Neuronal stem cell (in vitro differentiated cells): ENCODE results near the gene FOXA3.

Experiments used
- DNase-seq: peaks from one replicate; pipeline ENCODE4 v3.0.0-alpha.2; 2013; ENCODE audit warnings: low spot score
- H2AFZ ChIP-seq: one replicate; pipeline ENCODE4 v1.6.1; 2013; ENCODE audit warnings: mild to moderate bottlenecking, low read length, inconsistent platforms
- H2AK5ac ChIP-seq: 2 replicates; pipeline ENCODE4 v1.6.1; 2013; ENCODE audit warnings: low read depth, mild to moderate bottlenecking, inconsistent platforms, low read length, moderate library complexity, mixed read lengths
- H2BK120ac ChIP-seq: 2 replicates; pipeline ENCODE4 v1.6.1; 2013; ENCODE audit warnings: low read depth, mild to moderate bottlenecking, inconsistent platforms, low read length, moderate library complexity, mixed read lengths
- H2BK12ac ChIP-seq: one replicate; pipeline ENCODE4 v1.6.1; 2013; ENCODE audit warnings: low read length, inconsistent platforms
- H2BK15ac ChIP-seq: 2 replicates; pipeline ENCODE4 v1.6.1; 2013; ENCODE audit warnings: mild to moderate bottlenecking, low read length, inconsistent platforms, mixed read lengths
- H2BK5ac ChIP-seq: one replicate; pipeline ENCODE4 v1.6.1; 2013; ENCODE audit warnings: inconsistent platforms, mild to moderate bottlenecking, low read length, moderate library complexity
- H3K14ac ChIP-seq: one replicate; pipeline ENCODE4 v1.6.1; 2013; ENCODE audit warnings: low read length, inconsistent platforms
- H3K18ac ChIP-seq: 2 replicates; pipeline ENCODE4 v1.6.1; 2013; ENCODE audit warnings: low read length, inconsistent platforms
- H3K23ac ChIP-seq: 2 replicates; pipeline ENCODE4 v1.6.1; 2013; ENCODE audit warnings: low read depth, mild to moderate bottlenecking, mixed read lengths, low read length, inconsistent platforms; ENCODE audit not compliant: poor library complexity
- H3K27ac ChIP-seq: replicated peaks from 3 replicates; pipeline ENCODE4 v1.5.1; 2013; ENCODE audit warnings: low read length, inconsistent platforms
- H3K27me3 ChIP-seq, 3 experiments: 2 replicates each; pipeline ENCODE4 v1.6.1; 2013; ENCODE audit warnings: low read length in 3 of 3, mild to moderate bottlenecking in 2 of 3, inconsistent platforms in 1 of 3, low read depth in 1 of 3, mixed read lengths in 1 of 3, moderate library complexity in 1 of 3; ENCODE audit not compliant: control insufficient read depth in 3 of 3, insufficient read depth in 3 of 3
- H3K36me3 ChIP-seq, 2 donors: replicated peaks in 1 of 2; 2 replicates each; pipeline ENCODE4 v1.6.1; 2013; ENCODE audit warnings: low read length in 2 of 2; ENCODE audit not compliant: control insufficient read depth in 2 of 2, insufficient read depth in 2 of 2
- H3K4ac ChIP-seq: 2 replicates; pipeline ENCODE4 v1.6.1; 2013; ENCODE audit warnings: inconsistent platforms, mild to moderate bottlenecking, low read length, moderate library complexity
- H3K4me1 ChIP-seq, 2 donors: 1 replicate in 1 of 2; 2 replicates in 1 of 2; pipeline ENCODE4 v1.6.1; 2013; ENCODE audit warnings: low read length in 2 of 2, low read depth in 1 of 2; ENCODE audit not compliant: control insufficient read depth in 2 of 2, insufficient read depth in 1 of 2
- H3K4me2 ChIP-seq: one replicate; pipeline ENCODE4 v1.6.1; 2013; ENCODE audit warnings: mild to moderate bottlenecking, low read length, inconsistent platforms; ENCODE audit not compliant: insufficient read depth, poor library complexity, severe bottlenecking
- H3K4me3 ChIP-seq, 2 donors: 2 replicates each; pipeline ENCODE4 v1.5.1; 2013; ENCODE audit warnings: low read length in 2 of 2, mild to moderate bottlenecking in 2 of 2, inconsistent platforms in 1 of 2, moderate library complexity in 1 of 2
- H3K79me1 ChIP-seq: one replicate; pipeline ENCODE4 v1.6.1; 2013; ENCODE audit warnings: low read depth, mild to moderate bottlenecking, inconsistent platforms, low read length, moderate library complexity
- H3K9ac ChIP-seq: one replicate; pipeline ENCODE4 v1.6.1; 2013; ENCODE audit warnings: mild to moderate bottlenecking, low read depth, low read length, inconsistent platforms; ENCODE audit not compliant: poor library complexity
- H3K9me3 ChIP-seq, 2 donors: replicated peaks in 1 of 2; 2 replicates each; pipeline versions ENCODE3 to v1.6.1; 2013; ENCODE audit warnings: low read length in 2 of 2, mild to moderate bottlenecking in 2 of 2, inconsistent platforms in 1 of 2, low read depth in 1 of 2, mixed read lengths in 1 of 2, moderate library complexity in 1 of 2; ENCODE audit not compliant: control insufficient read depth in 2 of 2, insufficient read depth in 1 of 2
- H4K8ac ChIP-seq: one replicate; pipeline ENCODE4 v1.6.1; 2013; ENCODE audit warnings: low read depth, mild to moderate bottlenecking, inconsistent platforms, low read length, moderate library complexity
- H4K91ac ChIP-seq: one replicate; pipeline ENCODE4 v1.6.1; 2013; ENCODE audit warnings: low read length, low read depth, mild to moderate bottlenecking, inconsistent platforms; ENCODE audit not compliant: poor library complexity
- WGBS, 2 donors: extraction: QIAGEN DNeasy Blood & Tissue Kit; methylation state at CpG; one replicate each; pipeline ENCODE4 v1.1.7; 2013; ENCODE audit warnings: missing lambda C conversion rate in 2 of 2, mixed read lengths in 1 of 2; ENCODE audit not compliant: insufficient read length in 2 of 2, insufficient replicate concordance in 1 of 2; ENCODE audit errors: extremely low coverage in 2 of 2; 5-methylcytosine and 5-hydroxymethylcytosine counted together

FOXA3 gene

GRCh38 chr19:45816236-45817009 is 47.7 kb upstream of the FOXA3 start:
- H2BK120ac ChIP-seq: peak overlapping the region; percentile 93
- peak overlapping the region; percentile 11 for H3K14ac ChIP-seq
- peaks cover 16 to 22% of the 10 kb centered on the region in 2 donors for H3K4me1 ChIP-seq
- H2BK5ac ChIP-seq: peak overlapping the region; percentile 62
- H3K18ac ChIP-seq: peak overlapping the region; percentile 93
- peak overlapping the region; percentile 56 to 73 for H3K4me3 ChIP-seq
- H3K9ac ChIP-seq: peak overlapping the region; percentile 53
- H3K23ac ChIP-seq: peak overlapping the region; percentile 14
- WGBS, 2 donors: no CpG with 5 or more reads among the region's 18 CpGs
- H3K79me1 ChIP-seq: no peaks in the 10 kb centered on the region
- H3K9me3 ChIP-seq: no peaks in the 10 kb centered on the region
- H4K8ac ChIP-seq: peak overlapping the region; percentile 48
- H4K91ac ChIP-seq: peak overlapping the region; percentile 26
- no peak overlapping the region for H2BK12ac ChIP-seq
- peak overlapping the region; percentile 86 for H2BK15ac ChIP-seq
- H2AK5ac ChIP-seq: peak overlapping the region; percentile 96
- H3K36me3 ChIP-seq: peaks cover 13 to 32% of the 10 kb centered on the region in 2 donors
- peak overlapping the region; percentile 99 for H3K4me2 ChIP-seq
- H3K4ac ChIP-seq: peak overlapping the region; percentile 58
- peak overlapping the region; percentile 56 for H3K27ac ChIP-seq
- DNase-seq: no peak
- peaks cover 0 to 8% (median 0%) of the 10 kb centered on the region in 3 experiments for H3K27me3 ChIP-seq
- H2AFZ ChIP-seq: peak overlapping the region; percentile 97

- no peak overlapping the region for H3K4ac ChIP-seq
- no peak overlapping the region for H2BK12ac ChIP-seq
- no peaks in the 10 kb centered on the region for H3K9me3 ChIP-seq
- peak overlapping the region; percentile 3 for H3K14ac ChIP-seq
- peak overlapping the region; percentile 28 for H2BK120ac ChIP-seq
- DNase-seq: peak; percentile 96
- H3K9ac ChIP-seq: peak overlapping the region; percentile 32
- H2BK5ac ChIP-seq: peak overlapping the region; percentile 62
- H3K23ac ChIP-seq: peak overlapping the region; percentile 26
- no CpG with 5 or more reads among the region's 24 CpGs for WGBS, 2 donors
- peaks cover 16 to 35% of the 10 kb centered on the region in 2 donors for H3K36me3 ChIP-seq
- H4K8ac ChIP-seq: no peak overlapping the region
- peak overlapping the region; percentile 68 for H2AFZ ChIP-seq
- H3K4me3 ChIP-seq: peak overlapping the region in 1 of 2 donors; percentile 56
- H3K18ac ChIP-seq: peak overlapping the region; percentile 93
- H2BK15ac ChIP-seq: peak overlapping the region; percentile 86
- peaks cover 0 to 8% (median 0%) of the 10 kb centered on the region in 3 experiments for H3K27me3 ChIP-seq
- no peak overlapping the region for H3K4me2 ChIP-seq
- peak overlapping the region; percentile 42 for H3K27ac ChIP-seq
- H3K79me1 ChIP-seq: no peaks in the 10 kb centered on the region
- H4K91ac ChIP-seq: no peak overlapping the region
- H2AK5ac ChIP-seq: peak overlapping the region; percentile 98
- H3K4me1 ChIP-seq: peaks cover 16 to 22% of the 10 kb centered on the region in 2 donors
Observed at GRCh38 chr19:45817010-45817724, 47.0 kb upstream of the FOXA3 start.

GRCh38 chr19:45817725-45818301 is 46.3 kb upstream of the FOXA3 start:
- Histone ChIP-seq H3K4me1 (peaks cover 16 to 22% of the 10 kb centered on the region in 2 donors), H3K9ac (peak overlapping the region; percentile 32), H3K18ac (peak overlapping the region; percentile 92), H3K4ac (peak overlapping the region; percentile 39), H3K27me3 (peaks cover 0 to 8% (median 0%) of the 10 kb centered on the region in 3 experiments), H3K9me3 (no peaks in the 10 kb centered on the region), H3K4me2 (peak overlapping the region; percentile 3), H4K91ac (peak overlapping the region; percentile 3), H3K79me1 (no peaks in the 10 kb centered on the region), H2BK5ac (no peak overlapping the region), H3K36me3 (peaks cover 20 to 42% of the 10 kb centered on the region in 2 donors), H3K4me3 (no peak overlapping the region), H3K14ac (peak overlapping the region; percentile 3), H2AFZ (no peak overlapping the region), H4K8ac (no peak overlapping the region), H3K27ac (peak overlapping the region; percentile 42), H2BK15ac (peak overlapping the region; percentile 39), H2AK5ac (peak overlapping the region; percentile 98), H2BK12ac (no peak overlapping the region), H2BK120ac (peak overlapping the region; percentile 28), H3K23ac (peak overlapping the region; percentile 26)
- no peak for DNase-seq
- no CpG with 5 or more reads among the region's 19 CpGs for WGBS, 2 donors
